H1 (cell line): ENCODE measurements around the gene NCOA1. TPM values are rescaled to one million over a fixed set of nuclear protein-coding genes. Genes with fewer than 3 reads are reported as not detected.

Experiments
- GABPA ChIP-seq: IDR thresholded peaks from 2 replicates; pipeline ENCODE4 v1.6.1; 2011; ENCODE audit warnings: mild to moderate bottlenecking, low read length, moderate library complexity, borderline replicate concordance; ENCODE audit not compliant: insufficient read depth
- RAD21 ChIP-seq, 2 experiments: IDR thresholded peaks in 1 of 2; conservative IDR thresholded peaks in 1 of 2; 2 replicates each; pipeline ENCODE4 v1.6.1; 2011; ENCODE audit warnings: low read depth in 2 of 2, low read length in 2 of 2, improper control_type of control experiment in 1 of 2, inconsistent platforms in 1 of 2, mild to moderate bottlenecking in 1 of 2, moderate library complexity in 1 of 2
- SP1 ChIP-seq: IDR thresholded peaks from 2 replicates; pipeline ENCODE4 v1.6.1; 2011; ENCODE audit warnings: low read depth, low read length
- polyA plus RNA-seq, 7 experiments: library from polyadenylated mRNA; depleted of rRNA in 3 of 7; stranded (reverse) in 5 of 7; unstranded in 2 of 7; fragments of >200 nt in 5 of 7; fragments of 200-250 nt in 2 of 7; gene quantifications; 1 replicate in 5 of 7; 2 replicates in 1 of 7; 4 replicates in 1 of 7; pipeline versions ENCODE4 v1.2.1 to v1.2.3, GENCODE V29; 2011 to 2013; ENCODE audit warnings: missing spikeins in 2 of 7, mixed read lengths in 2 of 7
- total RNA-seq: library from RNA; stranded (reverse); fragmentation: NEBNext Ultra II Directional; extraction: Animal tissue kit (Norgen Biotek cat#: 25700); gene quantifications from 2 replicates; pipeline ENCODE4 v1.2.1, GENCODE V29; 2021

Gene NCOA1
- total and polyA plus RNA-seq, 2 of the 8 experiments (the other 6 are each of a cell fraction or from before 2014, with no cell fraction given): 12.8 to 17.9 TPM

DNA sequence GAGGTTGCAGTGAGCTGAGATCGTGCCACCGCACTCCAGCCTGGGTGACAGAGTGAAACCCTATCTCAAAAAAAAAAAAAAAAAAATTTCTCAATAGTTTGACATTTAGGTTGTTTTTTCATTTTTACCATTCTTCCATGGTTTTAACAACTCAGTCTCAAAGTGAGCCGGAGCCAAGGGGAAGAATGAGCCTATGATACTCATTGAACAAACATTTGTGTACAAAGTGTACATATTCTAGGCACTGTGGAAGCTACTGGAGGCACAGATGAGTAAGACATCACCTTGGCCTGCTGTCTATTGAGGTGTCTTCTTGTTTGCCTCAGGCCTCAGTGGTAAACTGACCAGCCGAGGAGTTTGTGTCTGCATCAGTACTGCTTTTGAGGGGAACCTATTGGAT is 324.1 kb downstream of the NCOA1 start (continued):
- TF ChIP-seq RAD21 (IDR thresholded peaks at IDR 0.05 in 1 of 2, conservative IDR thresholded peaks at IDR 0.05 in 1 of 2; ENCODE audit: low read depth in 2 of 2, low read length in 2 of 2): no peak
- TF ChIP-seq GABPA: no peak
- TF ChIP-seq SP1: no peak
